Superior temporal gyrus (tissue), 1 donor: ENCODE measurements around the gene FTMT.
"Not testable (repeated sequence)": the region's sequence is repeated elsewhere in the genome, so short reads cannot be mapped to it uniquely, and the experiment has no call there.

Experiments
- DNase-seq: peaks from one replicate; pipeline ENCODE4 v3.0.0-alpha.2; 2016; ENCODE audit errors: extremely low spot score

FTMT gene

GRCh38 chr5:121851643-121852574 lies at the start of gene FTMT:
FTMT (plus strand) TSS chr5:121851882; CDS start chr5:121851964, 82 bp downstream.
- no peak for DNase-seq

GRCh38 chr5:121805251-121805650 lies 46.4 kb upstream of the FTMT start:
- not testable (repeated sequence) for DNase-seq

- DNase-seq = no peak
These were observed 45.8 kb upstream of the FTMT start for GRCh38 chr5:121805911-121806310.

- no peak for DNase-seq
These were observed 35.5 kb upstream of the FTMT start for GRCh38 chr5:121816164-121816563.

GRCh38 chr5:121819682-121820261 lies 31.9 kb upstream of the FTMT start:
- DNase-seq = no peak

GRCh38 chr5:121833617-121834016 lies 18.1 kb upstream of the FTMT start:
- DNase-seq = no peak

GRCh38 chr5:121834021-121834420 lies 17.7 kb upstream of the FTMT start:
- no peak for DNase-seq

- no peak for DNase-seq
These were observed 9.8 kb upstream of the FTMT start for GRCh38 chr5:121841892-121842291.

GRCh38 chr5:121850272-121850671 lies 1.4 kb upstream of the FTMT start:
- no peak for DNase-seq

- no peak for DNase-seq
These were observed 2.2 kb downstream of the FTMT start for GRCh38 chr5:121853850-121854249.

- no peak for DNase-seq
These were observed 11.1 kb downstream of the FTMT start for GRCh38 chr5:121862801-121863200.

GRCh38 chr5:121863753-121864285 lies 12.1 kb downstream of the FTMT start:
- no peak for DNase-seq

GRCh38 chr5:121867403-121867802 lies 15.7 kb downstream of the FTMT start:
- DNase-seq = no peak

GRCh38 chr5:121870489-121870888 lies 18.8 kb downstream of the FTMT start:
- peak; percentile 50 for DNase-seq

GRCh38 chr5:121872856-121873255 lies 21.2 kb downstream of the FTMT start:
- DNase-seq = no peak

GRCh38 chr5:121873409-121873808 lies 21.7 kb downstream of the FTMT start:
- no peak for DNase-seq

GRCh38 chr5:121885630-121886029 lies 33.9 kb downstream of the FTMT start:
- DNase-seq = no peak

- no peak for DNase-seq
These were observed 36.0 kb downstream of the FTMT start for GRCh38 chr5:121887727-121888126.

GRCh38 chr5:121890297-121890858 lies 38.7 kb downstream of the FTMT start:
- DNase-seq = no peak

GRCh38 chr5:121897341-121897740 lies 45.7 kb downstream of the FTMT start:
- DNase-seq = no peak

GRCh38 chr5:121899346-121899745 lies 47.7 kb downstream of the FTMT start:
- DNase-seq = no peak
